GM12873 (cell line): ENCODE data around the gene MRPS9.

ENCODE experiments used
- TF ChIP-seq, protein P1 (sequence below): IDR thresholded peaks from 2 replicates; pipeline ENCODE4 v1.5.1; 2012; ENCODE audit warnings: low read depth, mild to moderate bottlenecking, moderate library complexity, low read length, control low read depth; ENCODE audit not compliant: insufficient read depth; ENCODE audit errors: missing control alignments

MRPS9 gene

DNA sequence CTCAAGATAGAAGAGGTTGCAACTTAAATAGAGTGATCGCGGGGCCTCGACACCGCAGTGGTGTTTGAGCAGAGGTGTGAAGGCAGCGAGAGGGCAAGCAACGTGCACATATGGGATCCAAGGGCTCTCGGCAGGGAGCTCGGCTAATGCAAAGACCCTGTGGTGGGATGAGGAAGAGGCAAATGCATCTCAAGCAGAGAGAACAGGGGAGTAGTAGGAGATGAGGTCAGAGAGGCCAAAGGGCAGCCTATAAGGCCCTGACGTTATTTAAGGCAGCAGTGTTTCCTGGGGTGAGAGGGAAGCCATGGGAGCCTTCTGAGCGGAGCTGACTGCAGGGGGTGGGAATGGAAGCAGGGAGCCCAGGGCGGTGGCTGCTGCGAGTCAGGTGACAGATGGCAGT lies 74.5 kb downstream of the MRPS9 start:
- TF ChIP-seq, protein P1, sequence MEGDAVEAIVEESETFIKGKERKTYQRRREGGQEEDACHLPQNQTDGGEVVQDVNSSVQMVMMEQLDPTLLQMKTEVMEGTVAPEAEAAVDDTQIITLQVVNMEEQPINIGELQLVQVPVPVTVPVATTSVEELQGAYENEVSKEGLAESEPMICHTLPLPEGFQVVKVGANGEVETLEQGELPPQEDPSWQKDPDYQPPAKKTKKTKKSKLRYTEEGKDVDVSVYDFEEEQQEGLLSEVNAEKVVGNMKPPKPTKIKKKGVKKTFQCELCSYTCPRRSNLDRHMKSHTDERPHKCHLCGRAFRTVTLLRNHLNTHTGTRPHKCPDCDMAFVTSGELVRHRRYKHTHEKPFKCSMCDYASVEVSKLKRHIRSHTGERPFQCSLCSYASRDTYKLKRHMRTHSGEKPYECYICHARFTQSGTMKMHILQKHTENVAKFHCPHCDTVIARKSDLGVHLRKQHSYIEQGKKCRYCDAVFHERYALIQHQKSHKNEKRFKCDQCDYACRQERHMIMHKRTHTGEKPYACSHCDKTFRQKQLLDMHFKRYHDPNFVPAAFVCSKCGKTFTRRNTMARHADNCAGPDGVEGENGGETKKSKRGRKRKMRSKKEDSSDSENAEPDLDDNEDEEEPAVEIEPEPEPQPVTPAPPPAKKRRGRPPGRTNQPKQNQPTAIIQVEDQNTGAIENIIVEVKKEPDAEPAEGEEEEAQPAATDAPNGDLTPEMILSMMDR = no peak

DNA sequence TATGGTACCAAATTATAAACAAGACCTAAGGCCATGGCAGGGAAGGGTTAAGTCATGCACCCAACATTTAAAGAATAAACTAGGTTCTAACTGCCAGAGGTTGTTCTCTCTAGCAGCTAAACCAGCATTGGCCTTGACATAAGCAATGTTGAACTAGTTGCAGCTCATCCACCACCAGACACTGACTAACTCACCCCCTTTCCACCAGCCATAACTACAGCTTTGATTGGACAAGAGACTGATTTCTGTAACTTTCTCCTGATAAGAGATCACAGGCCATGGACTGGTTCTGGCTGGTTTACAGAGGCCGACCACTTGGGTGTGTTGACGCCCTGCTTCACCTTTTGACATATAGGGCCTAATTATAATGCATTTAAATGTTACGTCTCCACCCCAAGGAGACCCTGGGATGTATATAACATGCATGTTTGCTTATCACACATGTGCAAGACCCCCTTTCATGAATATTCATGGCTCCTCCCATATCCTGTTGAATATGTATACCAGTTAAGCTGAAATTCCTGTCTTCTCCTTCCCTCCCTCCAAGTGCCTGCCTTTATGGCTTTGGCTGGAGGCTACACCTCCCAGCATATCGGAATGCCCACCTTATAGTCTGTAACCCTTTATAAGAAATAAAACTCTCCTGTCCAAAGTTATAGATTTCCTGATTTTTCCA lies 75.9 kb downstream of the MRPS9 start:
- TF ChIP-seq, protein P1 = no peak

DNA sequence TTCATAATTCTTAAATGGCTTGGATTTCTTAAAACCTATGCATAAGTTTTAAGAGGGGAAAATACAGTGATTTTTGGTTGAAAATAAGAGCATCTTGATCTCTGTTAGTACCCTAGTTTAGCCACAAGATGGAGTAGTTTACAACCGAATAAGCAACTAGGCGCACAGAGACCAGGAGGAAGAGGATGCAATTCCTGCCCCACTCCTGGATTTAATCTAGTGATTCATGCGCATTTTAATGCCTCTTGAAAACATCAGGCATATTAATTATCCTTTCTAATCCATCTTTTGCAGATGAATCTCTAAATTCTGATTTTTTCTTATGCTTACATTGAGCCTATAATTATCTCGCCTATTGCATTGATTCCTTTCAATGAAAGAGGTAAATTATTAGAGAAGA lies 76.7 kb downstream of the MRPS9 start:
- TF ChIP-seq, protein P1 = peak; percentile 67

DNA sequence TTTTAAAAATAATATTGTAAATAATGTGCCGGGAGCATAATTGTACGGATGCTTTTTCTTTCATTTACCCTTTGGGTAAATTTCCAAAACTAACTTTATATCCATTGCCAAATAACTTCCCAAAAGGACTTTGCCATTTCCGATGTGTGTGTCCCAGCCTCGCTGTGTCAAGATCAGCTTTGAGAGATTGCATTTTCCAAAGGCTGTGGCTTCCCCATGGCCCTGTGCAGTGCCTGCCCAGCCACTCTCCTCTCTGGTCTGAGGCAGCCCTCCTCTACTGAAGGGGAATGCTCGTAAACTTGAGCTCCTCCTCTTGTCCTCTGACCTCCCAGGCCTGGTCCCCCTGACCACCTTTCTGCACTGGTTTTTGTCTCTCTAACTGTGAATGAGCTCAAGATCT lies 78.5 kb downstream of the MRPS9 start:
- TF ChIP-seq, protein P1 = no peak

DNA sequence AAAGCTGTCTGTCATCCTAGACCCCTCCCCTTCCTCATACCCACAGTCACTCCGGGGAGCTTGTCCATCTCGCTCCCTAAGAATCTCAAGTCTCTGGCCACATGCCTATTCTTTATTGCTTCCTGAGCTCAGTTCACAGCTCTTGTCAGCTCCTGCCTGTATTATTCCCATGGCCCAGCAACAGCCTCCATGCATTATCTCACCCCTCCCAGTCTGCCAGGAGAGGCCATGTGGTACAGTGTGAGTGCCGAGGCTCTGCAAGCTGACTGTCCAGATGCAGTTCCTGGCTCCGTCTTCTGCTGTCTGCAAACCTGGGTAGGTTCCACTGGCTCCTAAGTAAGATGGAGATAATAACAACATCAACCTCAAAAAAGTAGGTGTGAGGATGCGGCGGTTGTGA lies 79.7 kb downstream of the MRPS9 start:
- TF ChIP-seq, protein P1 = no peak

DNA sequence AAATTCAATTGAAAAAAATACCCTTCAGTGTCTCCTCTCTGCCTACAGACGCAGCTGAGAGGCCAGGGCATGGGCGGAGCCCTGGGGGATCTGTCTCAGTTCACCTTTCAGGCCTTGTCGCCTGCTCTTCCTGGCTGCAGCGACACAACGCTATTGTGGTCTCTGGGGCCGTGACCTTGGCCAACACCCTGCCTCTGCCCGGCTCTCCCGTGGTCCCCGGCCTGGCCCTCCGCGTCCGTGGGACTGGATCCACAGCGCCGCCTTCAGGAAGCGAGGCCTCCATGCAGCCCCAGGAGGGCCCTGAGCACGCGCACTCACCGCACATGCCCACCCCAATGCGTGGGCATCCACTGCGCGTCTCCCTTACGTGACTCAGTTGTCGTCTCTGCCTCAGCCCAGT lies 81.1 kb downstream of the MRPS9 start:
- TF ChIP-seq, protein P1 = no peak

DNA sequence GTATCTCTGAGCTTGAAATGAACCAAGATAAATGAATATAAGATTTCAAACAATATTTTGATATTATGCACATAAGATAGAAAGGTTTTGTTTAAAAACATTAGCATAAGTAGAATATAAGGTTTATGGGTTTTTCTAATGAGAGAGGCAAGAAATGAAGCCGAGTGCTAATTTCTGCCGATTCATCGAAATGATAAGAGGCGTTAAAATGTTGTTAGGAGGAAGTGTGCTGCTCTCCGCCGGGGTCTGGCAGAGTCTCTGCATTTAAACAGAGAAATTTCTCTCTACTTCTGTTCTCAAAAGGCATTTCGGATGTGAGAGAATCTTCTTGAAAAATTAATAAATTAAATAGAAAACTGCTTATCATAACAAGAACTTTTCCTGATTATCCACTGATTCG lies 83.6 kb downstream of the MRPS9 start:
- TF ChIP-seq, protein P1 = no peak
